Right atrium auricular region (tissue), 2 donors: ENCODE data around the gene MED31. TPM values are rescaled to one million over a fixed set of nuclear protein-coding genes. Genes with fewer than 3 reads are reported as not detected.

Experiments used
- DNase-seq: peaks from one replicate; pipeline ENCODE4 v3.0.0-alpha.2; 2019; ENCODE audit warnings: low spot score
- H3K27ac ChIP-seq, 2 donors: fragments of 200-600 bp; sonication (generic); 1 replicate in 1 of 2; 2 replicates in 1 of 2; pipeline ENCODE4 v1.5.1; 2016 to 2019
- H3K27me3 ChIP-seq, 2 donors: fragments of 200-600 bp; sonication (generic); one replicate each; pipeline versions ENCODE4 v1.5.1 to v1.6.0; 2017 to 2019
- H3K36me3 ChIP-seq: fragments of 200-600 bp; sonication (generic); one replicate; pipeline ENCODE4 v1.5.1; 2016
- H3K4me1 ChIP-seq, 2 donors: fragments of 200-600 bp; sonication (generic); one replicate each; pipeline versions ENCODE4 v1.5.1 to v1.6.0; 2017 to 2019
- H3K4me3 ChIP-seq, 2 donors: fragments of 200-600 bp; sonication (generic); 1 replicate in 1 of 2; 2 replicates in 1 of 2; pipeline ENCODE4 v1.5.1; 2017 to 2019; ENCODE audit warnings: mild to moderate bottlenecking in 1 of 2, moderate library complexity in 1 of 2
- H3K9me3 ChIP-seq, 2 donors: fragments of 200-600 bp; sonication (generic); one replicate each; pipeline ENCODE4 v1.5.1; 2019
- total RNA-seq, 2 donors: library from RNA; depleted of rRNA; stranded (reverse); fragments of >200 nt; gene quantifications; one replicate each; pipeline ENCODE4 v1.1.0, GENCODE V29; 2016
- TF ChIP-seq, protein P1 (sequence below), 2 donors: fragments of 200-600 bp; sonication (generic); IDR thresholded peaks; one replicate each; pipeline ENCODE4 v1.5.1; 2019; ENCODE audit warnings: antibody characterized with exemption in 2 of 2

MED31 gene
- total RNA-seq, 2 donors from 2014 or later: 7.0 to 8.2 TPM

DNA sequence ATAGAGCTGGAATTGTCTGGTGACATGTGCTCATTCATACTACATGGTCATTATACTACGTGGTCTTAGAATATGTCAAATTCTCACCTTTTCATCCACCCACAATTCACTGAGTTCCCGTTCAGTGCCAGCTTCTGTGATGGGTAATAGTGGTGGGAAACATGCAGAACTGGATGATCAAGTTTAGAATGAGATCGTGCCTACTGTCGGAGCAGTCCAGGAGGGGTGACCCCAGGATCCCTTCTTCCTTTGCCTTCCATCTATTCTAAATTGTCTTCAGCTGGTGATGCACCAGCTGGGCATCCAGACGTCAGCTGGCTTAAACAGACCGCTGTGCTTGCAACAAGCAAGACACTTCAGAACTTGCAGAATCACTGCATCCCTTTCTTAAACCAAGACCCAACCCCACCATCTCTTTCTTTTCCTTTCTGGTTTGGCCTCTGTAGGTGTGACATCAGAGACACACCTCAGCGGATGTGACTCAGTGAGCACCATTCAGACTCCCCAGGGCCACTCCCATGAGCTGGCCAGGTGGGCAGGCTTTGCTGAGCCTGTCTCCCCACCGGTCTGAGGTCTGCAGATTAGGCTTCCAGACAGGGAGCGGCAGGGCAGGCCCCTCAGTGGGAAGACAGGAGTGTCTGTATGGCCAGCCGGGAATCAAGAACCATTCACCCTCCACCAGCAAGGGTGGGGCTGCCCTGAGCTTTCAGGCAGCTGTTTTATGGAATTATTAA is 18.2 kb upstream of the MED31 start:
- H3K36me3 ChIP-seq: no peaks in the 10 kb centered on the region
- TF ChIP-seq, protein P1, sequence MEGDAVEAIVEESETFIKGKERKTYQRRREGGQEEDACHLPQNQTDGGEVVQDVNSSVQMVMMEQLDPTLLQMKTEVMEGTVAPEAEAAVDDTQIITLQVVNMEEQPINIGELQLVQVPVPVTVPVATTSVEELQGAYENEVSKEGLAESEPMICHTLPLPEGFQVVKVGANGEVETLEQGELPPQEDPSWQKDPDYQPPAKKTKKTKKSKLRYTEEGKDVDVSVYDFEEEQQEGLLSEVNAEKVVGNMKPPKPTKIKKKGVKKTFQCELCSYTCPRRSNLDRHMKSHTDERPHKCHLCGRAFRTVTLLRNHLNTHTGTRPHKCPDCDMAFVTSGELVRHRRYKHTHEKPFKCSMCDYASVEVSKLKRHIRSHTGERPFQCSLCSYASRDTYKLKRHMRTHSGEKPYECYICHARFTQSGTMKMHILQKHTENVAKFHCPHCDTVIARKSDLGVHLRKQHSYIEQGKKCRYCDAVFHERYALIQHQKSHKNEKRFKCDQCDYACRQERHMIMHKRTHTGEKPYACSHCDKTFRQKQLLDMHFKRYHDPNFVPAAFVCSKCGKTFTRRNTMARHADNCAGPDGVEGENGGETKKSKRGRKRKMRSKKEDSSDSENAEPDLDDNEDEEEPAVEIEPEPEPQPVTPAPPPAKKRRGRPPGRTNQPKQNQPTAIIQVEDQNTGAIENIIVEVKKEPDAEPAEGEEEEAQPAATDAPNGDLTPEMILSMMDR (IDR thresholded peaks at IDR 0.05): no peak

DNA sequence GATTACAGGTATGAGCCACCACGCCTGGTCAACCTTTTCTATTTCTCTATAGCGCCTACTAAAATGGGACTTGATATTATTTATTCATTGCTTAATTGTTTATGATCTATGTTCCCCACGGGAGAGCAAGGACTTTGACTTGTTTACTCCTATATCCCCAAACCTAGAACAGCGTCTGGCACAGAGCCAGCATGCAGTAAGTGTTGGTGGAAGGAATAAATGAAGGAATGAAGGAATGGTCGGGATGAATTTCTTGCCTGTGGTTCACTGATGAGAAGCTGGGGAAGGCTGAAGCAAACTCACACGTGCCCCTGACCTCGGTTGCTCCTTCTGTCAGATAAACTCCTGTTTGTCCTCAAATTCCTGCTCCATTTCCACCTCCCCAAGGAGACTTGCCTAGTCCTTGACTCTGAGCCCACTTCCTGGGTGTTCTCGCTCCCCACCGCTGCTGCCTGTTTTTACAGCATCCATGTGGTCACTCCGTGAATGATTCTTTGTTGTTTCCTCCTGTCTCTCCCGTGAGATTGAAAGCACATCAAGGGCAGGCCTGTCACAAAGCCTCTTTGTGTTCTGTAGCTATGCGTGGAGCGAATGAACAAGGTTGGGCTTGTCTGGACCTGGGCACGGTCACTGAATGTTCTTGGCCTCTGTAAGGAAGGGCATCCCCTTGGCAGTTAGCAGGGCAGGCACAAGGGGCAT is 17.5 kb upstream of the MED31 start:
- no peak for DNase-seq
- Histone ChIP-seq H3K4me3 (no peak overlapping the region), H3K27ac (no peak overlapping the region), H3K9me3 (no peaks in the 10 kb centered on the region), H3K36me3 (no peaks in the 10 kb centered on the region), H3K27me3 (no peaks in the 10 kb centered on the region), H3K4me1 (no peaks in the 10 kb centered on the region)
- TF ChIP-seq, protein P1 (IDR thresholded peaks at IDR 0.05): no peak

More for the DNA sequence above, 18.2 kb upstream of the MED31 start:
- Histone ChIP-seq H3K9me3 (no peaks in the 10 kb centered on the region), H3K27ac (no peak overlapping the region), H3K4me3 (no peak overlapping the region), H3K27me3 (no peaks in the 10 kb centered on the region), H3K4me1 (no peaks in the 10 kb centered on the region)
- DNase-seq: no peak

DNA sequence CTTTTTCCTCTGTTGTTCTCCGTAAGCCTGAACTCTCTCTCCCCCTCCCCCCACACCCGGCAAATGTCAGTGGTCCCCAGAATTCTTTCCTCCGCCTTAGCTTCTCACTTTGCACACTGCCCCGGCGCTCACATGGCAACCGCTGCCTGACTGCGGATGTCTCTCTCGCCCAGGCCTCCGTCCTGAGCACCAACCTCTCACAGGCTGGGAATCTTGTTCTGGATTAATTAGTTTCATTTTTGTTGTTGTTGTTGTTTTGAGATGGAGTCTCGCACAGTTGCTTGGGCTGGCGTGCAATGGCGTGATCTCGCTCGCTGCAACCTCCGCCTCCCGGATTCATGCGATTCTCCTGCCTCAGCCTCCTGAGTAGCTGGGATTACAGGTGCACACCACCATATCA is 16.8 kb upstream of the MED31 start:
- no peaks in the 10 kb centered on the region for H3K27me3 ChIP-seq
- H3K4me3 ChIP-seq: no peak overlapping the region
- H3K9me3 ChIP-seq: no peaks in the 10 kb centered on the region
- H3K27ac ChIP-seq: no peak overlapping the region
- H3K36me3 ChIP-seq: no peaks in the 10 kb centered on the region
- no peak for DNase-seq
- H3K4me1 ChIP-seq: no peaks in the 10 kb centered on the region
- TF ChIP-seq, protein P1 (IDR thresholded peaks at IDR 0.05): no peak

DNA sequence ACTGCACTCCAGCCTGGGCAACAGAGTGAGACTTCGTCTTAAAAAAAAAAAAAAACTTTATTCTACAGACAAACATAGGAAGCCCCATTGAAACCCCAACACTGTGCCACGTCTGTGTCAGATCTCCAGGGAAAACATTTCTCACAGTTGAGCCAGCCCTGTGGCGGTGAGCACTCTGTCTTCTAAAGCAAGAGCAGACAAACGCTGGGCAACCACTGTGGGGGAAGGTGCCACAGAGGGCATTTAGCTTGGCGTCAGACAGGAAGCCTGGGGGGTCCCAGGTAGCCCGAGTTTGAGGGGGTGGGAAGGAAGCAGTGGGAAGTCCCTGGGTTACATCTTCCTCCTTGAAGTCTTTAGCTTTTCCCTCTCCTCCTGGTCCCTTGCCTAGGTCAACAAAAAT is 16.1 kb upstream of the MED31 start:
- H3K27ac ChIP-seq: no peak overlapping the region
- DNase-seq: no peak
- H3K4me3 ChIP-seq: no peak overlapping the region
- H3K9me3 ChIP-seq: no peaks in the 10 kb centered on the region
- H3K36me3 ChIP-seq: no peaks in the 10 kb centered on the region
- H3K4me1 ChIP-seq: no peaks in the 10 kb centered on the region
- no peaks in the 10 kb centered on the region for H3K27me3 ChIP-seq
- TF ChIP-seq, protein P1 (IDR thresholded peaks at IDR 0.05): no peak

DNA sequence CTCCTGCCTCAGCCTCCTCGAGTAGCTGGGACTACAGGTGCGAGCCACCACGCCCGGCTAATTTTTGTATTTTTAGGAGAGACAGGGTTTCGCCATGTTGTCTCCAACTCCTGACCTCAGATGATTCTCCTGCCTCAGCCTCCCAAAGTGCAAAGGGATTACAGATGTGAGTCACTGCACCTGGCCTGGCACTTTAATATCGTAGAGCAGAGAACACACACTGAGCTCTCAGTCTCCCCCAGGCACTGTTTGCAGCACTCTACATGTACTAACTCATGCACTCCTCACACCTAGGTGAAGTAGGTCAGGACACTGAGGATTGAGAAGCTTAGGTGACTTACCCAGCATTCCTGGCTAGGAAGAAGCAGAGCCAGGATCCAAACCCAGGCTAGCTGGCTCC is 15.2 kb upstream of the MED31 start:
- no peaks in the 10 kb centered on the region for H3K27me3 ChIP-seq
- no peaks in the 10 kb centered on the region for H3K9me3 ChIP-seq
- no peaks in the 10 kb centered on the region for H3K4me1 ChIP-seq
- H3K36me3 ChIP-seq: no peaks in the 10 kb centered on the region
- H3K27ac ChIP-seq: no peak overlapping the region
- DNase-seq: no peak
- TF ChIP-seq, protein P1 (IDR thresholded peaks at IDR 0.05): no peak
- no peak overlapping the region for H3K4me3 ChIP-seq
